SK-N-SH treated with all-trans-retinoic acid at 6 μM for 48 hours (cell line): Measurements from ENCODE around the gene PTX4.

Experiments used
- ESRRG ChIP-seq: fragments of 250-450 bp; sonication (Bioruptor Pico); IDR thresholded peaks from 2 replicates; pipeline ENCODE4 v1.6.1; 2021; ENCODE audit warnings: mild to moderate bottlenecking
- GLIS3 ChIP-seq: fragments of 250-450 bp; sonication (Bioruptor Pico); IDR thresholded peaks from 2 replicates; pipeline ENCODE4 v1.5.0; 2020; ENCODE audit warnings: mild to moderate bottlenecking, moderate library complexity
- TOX ChIP-seq: fragments of 250-450 bp; sonication (Bioruptor Pico); IDR thresholded peaks from 2 replicates; pipeline ENCODE4 v1.8.0; 2021; ENCODE audit warnings: mild to moderate bottlenecking, moderate library complexity, borderline replicate concordance

DNA sequence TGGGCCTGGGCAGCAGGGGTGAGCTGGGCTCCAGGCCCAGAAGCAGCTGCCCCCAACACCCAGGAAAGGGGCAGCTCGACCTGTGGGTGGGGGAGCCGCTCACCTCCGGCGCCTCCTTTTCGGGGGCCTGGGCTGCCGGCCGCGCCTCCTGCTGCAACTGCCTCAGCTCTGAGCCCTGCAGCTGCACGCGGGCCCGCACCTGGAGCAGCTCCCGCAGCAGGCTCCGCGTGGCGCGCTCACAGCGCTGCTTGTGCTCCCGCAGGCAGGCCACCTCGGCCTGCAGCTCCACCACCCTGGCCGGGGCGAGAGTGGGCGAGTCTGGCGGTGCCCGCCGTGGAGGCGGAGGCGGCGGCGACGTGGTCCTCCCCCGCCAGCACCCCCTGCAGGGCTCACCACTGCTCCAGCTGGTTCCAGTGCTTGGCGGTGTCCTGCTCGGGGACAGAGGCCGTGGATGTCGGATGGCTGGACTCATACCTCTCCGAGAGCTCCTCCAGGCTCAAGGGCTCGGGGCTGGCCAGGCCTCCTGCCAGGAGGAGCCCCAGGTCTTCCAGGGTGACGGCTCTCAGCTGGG, 45.3 kb downstream of the PTX4 start:
- no peak for TF ChIP-seq ESRRG
- no peak for TF ChIP-seq GLIS3 (CRISPR knock-in tag)
- TF ChIP-seq TOX: no peak
